ENCODE results near the gene LGSN.

Gene LGSN

GRCh38 chr6:63352544-63353285 is 32.9 kb upstream of the LGSN start:
- H3K4ac ChIP-seq (ENCODE audit: low read depth, low read length) = no peak overlapping the region
- peak; percentile 55 for DNase-seq
- no peaks in the 10 kb centered on the region for H3K79me1 ChIP-seq (ENCODE audit: low read length)
- H2BK15ac ChIP-seq (replicated peaks; ENCODE audit: low read depth) = no peak overlapping the region
- no peak overlapping the region for H4K5ac ChIP-seq (ENCODE audit: low read length)
- no peak overlapping the region for H3K18ac ChIP-seq (ENCODE audit: low read length)
- H3K9ac ChIP-seq (ENCODE audit: low read length) = no peak overlapping the region
- H3K27ac ChIP-seq (ENCODE audit: low read depth, low read length) = no peak overlapping the region
- WGBS (ENCODE audit: extremely low coverage, insufficient coverage, low lambda C conversion rate) = no CpG with 5 or more reads among the region's 7 CpGs
- no peak overlapping the region for H3K4me3 ChIP-seq (ENCODE audit: low read length)
- no peak overlapping the region for H2BK5ac ChIP-seq (ENCODE audit: low read length)
- no peak overlapping the region for H3K56ac ChIP-seq (ENCODE audit: low read length)
- H2BK120ac ChIP-seq (ENCODE audit: low read depth, low read length) = no peak overlapping the region
- no peak overlapping the region for H3K4me2 ChIP-seq (ENCODE audit: low read length)
- no peaks in the 10 kb centered on the region for H3K4me1 ChIP-seq (ENCODE audit: control insufficient read depth, low read depth, low read length)
- H3K23ac ChIP-seq (ENCODE audit: low read length) = no peak overlapping the region
- H3K79me2 ChIP-seq (ENCODE audit: control insufficient read depth, insufficient read depth, low read length) = no peaks in the 10 kb centered on the region
- no peak overlapping the region for H2AK5ac ChIP-seq (ENCODE audit: low read length)
- H3K27me3 ChIP-seq (ENCODE audit: insufficient read depth, low read length, poor library complexity) = no peaks in the 10 kb centered on the region
- H4K8ac ChIP-seq (ENCODE audit: low read depth, low read length) = no peak overlapping the region
- H3K36me3 ChIP-seq (ENCODE audit: control insufficient read depth, insufficient read depth, low read length) = no peaks in the 10 kb centered on the region

DNA sequence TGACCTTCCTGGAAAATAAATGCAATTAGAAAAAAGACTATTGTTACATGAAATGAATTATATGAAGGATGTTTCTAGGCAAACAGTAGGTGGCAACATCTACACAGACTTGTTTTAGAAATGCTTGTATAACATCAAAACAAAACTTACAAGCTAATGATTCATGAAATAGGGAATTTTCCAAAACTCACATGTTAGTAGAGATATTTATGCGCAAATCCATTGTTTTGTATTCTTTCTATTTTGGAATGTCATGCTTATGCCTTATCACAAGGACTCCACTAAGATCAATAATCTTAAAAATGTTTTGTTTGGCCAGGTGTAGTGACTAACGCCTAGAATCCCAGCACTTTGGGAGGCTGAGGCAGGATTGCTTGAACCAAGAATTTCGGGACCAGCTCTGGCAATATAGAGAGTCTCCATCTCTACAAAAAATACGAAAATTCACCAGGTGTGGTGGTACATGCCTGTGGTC is 32.3 kb upstream of the LGSN start:
- Histone ChIP-seq H3K9ac (ENCODE audit: low read length) (no peak overlapping the region), H2BK120ac (ENCODE audit: low read depth, low read length) (no peak overlapping the region), H3K27me3 (ENCODE audit: insufficient read depth, low read length, poor library complexity) (no peaks in the 10 kb centered on the region), H3K79me1 (ENCODE audit: low read length) (no peaks in the 10 kb centered on the region), H3K4ac (ENCODE audit: low read depth, low read length) (no peak overlapping the region), H3K18ac (ENCODE audit: low read length) (no peak overlapping the region), H3K56ac (ENCODE audit: low read length) (no peak overlapping the region), H3K79me2 (ENCODE audit: control insufficient read depth, insufficient read depth, low read length) (no peaks in the 10 kb centered on the region), H2BK15ac (replicated peaks; ENCODE audit: low read depth) (no peak overlapping the region), H2BK5ac (ENCODE audit: low read length) (no peak overlapping the region), H4K5ac (ENCODE audit: low read length) (no peak overlapping the region), H3K4me1 (ENCODE audit: control insufficient read depth, low read depth, low read length) (no peaks in the 10 kb centered on the region), H3K27ac (ENCODE audit: low read depth, low read length) (no peak overlapping the region), H3K23ac (ENCODE audit: low read length) (no peak overlapping the region), H3K36me3 (ENCODE audit: control insufficient read depth, insufficient read depth, low read length) (no peaks in the 10 kb centered on the region), H4K8ac (ENCODE audit: low read depth, low read length) (no peak overlapping the region), H3K4me3 (ENCODE audit: low read length) (no peak overlapping the region), H2AK5ac (ENCODE audit: low read length) (no peak overlapping the region), H3K4me2 (ENCODE audit: low read length) (no peak overlapping the region)
- WGBS (ENCODE audit: extremely low coverage, insufficient coverage, low lambda C conversion rate) = no CpG with 5 or more reads among the region's 4 CpGs
- no peak for DNase-seq

GRCh38 chr6:63349401-63349800 is 29.6 kb upstream of the LGSN start:
- WGBS (ENCODE audit: extremely low coverage, insufficient coverage, low lambda C conversion rate) = no CpG with 5 or more reads among the region's 3 CpGs

GRCh38 chr6:63348836-63349235 is 29.1 kb upstream of the LGSN start:
- no peak overlapping the region for H2BK120ac ChIP-seq (ENCODE audit: low read depth, low read length)
- DNase-seq = no peak
- no peak overlapping the region for H3K18ac ChIP-seq (ENCODE audit: low read length)
- no peak overlapping the region for H3K56ac ChIP-seq (ENCODE audit: low read length)
- no peaks in the 10 kb centered on the region for H3K79me1 ChIP-seq (ENCODE audit: low read length)
- no CpG with 5 or more reads among the region's 3 CpGs for WGBS (ENCODE audit: extremely low coverage, insufficient coverage, low lambda C conversion rate)
- no peak overlapping the region for H3K4ac ChIP-seq (ENCODE audit: low read depth, low read length)
- no peak overlapping the region for H2BK5ac ChIP-seq (ENCODE audit: low read length)
- H3K36me3 ChIP-seq (ENCODE audit: control insufficient read depth, insufficient read depth, low read length) = no peaks in the 10 kb centered on the region
- H3K27me3 ChIP-seq (ENCODE audit: insufficient read depth, low read length, poor library complexity) = no peaks in the 10 kb centered on the region
- no peak overlapping the region for H4K5ac ChIP-seq (ENCODE audit: low read length)
- H3K4me3 ChIP-seq (ENCODE audit: low read length) = no peak overlapping the region
- H3K9ac ChIP-seq (ENCODE audit: low read length) = no peak overlapping the region
- H4K8ac ChIP-seq (ENCODE audit: low read depth, low read length) = no peak overlapping the region
- H3K79me2 ChIP-seq (ENCODE audit: control insufficient read depth, insufficient read depth, low read length) = no peaks in the 10 kb centered on the region
- H3K4me2 ChIP-seq (ENCODE audit: low read length) = no peak overlapping the region
- no peak overlapping the region for H3K27ac ChIP-seq (ENCODE audit: low read depth, low read length)
- no peak overlapping the region for H2AK5ac ChIP-seq (ENCODE audit: low read length)
- no peak overlapping the region for H2BK15ac ChIP-seq (replicated peaks; ENCODE audit: low read depth)
- H3K23ac ChIP-seq (ENCODE audit: low read length) = no peak overlapping the region
- no peaks in the 10 kb centered on the region for H3K4me1 ChIP-seq (ENCODE audit: control insufficient read depth, low read depth, low read length)

More at GRCh38 chr6:63349401-63349800, 29.6 kb upstream of the LGSN start:
- Histone ChIP-seq H3K27ac (ENCODE audit: low read depth, low read length) (no peak overlapping the region), H2BK5ac (ENCODE audit: low read length) (no peak overlapping the region), H3K9ac (ENCODE audit: low read length) (no peak overlapping the region), H4K8ac (ENCODE audit: low read depth, low read length) (no peak overlapping the region), H3K4me1 (ENCODE audit: control insufficient read depth, low read depth, low read length) (no peaks in the 10 kb centered on the region), H3K4me3 (ENCODE audit: low read length) (no peak overlapping the region), H2BK120ac (ENCODE audit: low read depth, low read length) (no peak overlapping the region), H3K79me1 (ENCODE audit: low read length) (no peaks in the 10 kb centered on the region), H3K18ac (ENCODE audit: low read length) (no peak overlapping the region), H3K4ac (ENCODE audit: low read depth, low read length) (no peak overlapping the region), H3K36me3 (ENCODE audit: control insufficient read depth, insufficient read depth, low read length) (no peaks in the 10 kb centered on the region), H3K23ac (ENCODE audit: low read length) (no peak overlapping the region), H3K27me3 (ENCODE audit: insufficient read depth, low read length, poor library complexity) (no peaks in the 10 kb centered on the region), H2AK5ac (ENCODE audit: low read length) (no peak overlapping the region), H3K56ac (ENCODE audit: low read length) (no peak overlapping the region), H4K5ac (ENCODE audit: low read length) (no peak overlapping the region), H3K79me2 (ENCODE audit: control insufficient read depth, insufficient read depth, low read length) (no peaks in the 10 kb centered on the region), H2BK15ac (replicated peaks; ENCODE audit: low read depth) (no peak overlapping the region), H3K4me2 (ENCODE audit: low read length) (no peak overlapping the region)
- DNase-seq = no peak

- Histone ChIP-seq H3K27me3 (ENCODE audit: insufficient read depth, low read length, poor library complexity) (no peaks in the 10 kb centered on the region), H3K79me1 (ENCODE audit: low read length) (no peaks in the 10 kb centered on the region), H2BK120ac (ENCODE audit: low read depth, low read length) (no peak overlapping the region), H3K36me3 (ENCODE audit: control insufficient read depth, insufficient read depth, low read length) (no peaks in the 10 kb centered on the region), H2BK15ac (replicated peaks; ENCODE audit: low read depth) (no peak overlapping the region), H4K8ac (ENCODE audit: low read depth, low read length) (no peak overlapping the region), H3K9ac (ENCODE audit: low read length) (no peak overlapping the region), H3K79me2 (ENCODE audit: control insufficient read depth, insufficient read depth, low read length) (no peaks in the 10 kb centered on the region), H3K23ac (ENCODE audit: low read length) (no peak overlapping the region), H3K4me1 (ENCODE audit: control insufficient read depth, low read depth, low read length) (no peaks in the 10 kb centered on the region), H2AK5ac (ENCODE audit: low read length) (no peak overlapping the region), H3K4me2 (ENCODE audit: low read length) (no peak overlapping the region), H4K5ac (ENCODE audit: low read length) (no peak overlapping the region), H3K56ac (ENCODE audit: low read length) (no peak overlapping the region), H3K4me3 (ENCODE audit: low read length) (no peak overlapping the region), H3K27ac (ENCODE audit: low read depth, low read length) (no peak overlapping the region), H3K18ac (ENCODE audit: low read length) (no peak overlapping the region), H2BK5ac (ENCODE audit: low read length) (no peak overlapping the region), H3K4ac (ENCODE audit: low read depth, low read length) (no peak overlapping the region)
- no CpG with 5 or more reads among the region's 2 CpGs for WGBS (ENCODE audit: extremely low coverage, insufficient coverage, low lambda C conversion rate)
- DNase-seq = no peak
Measured at GRCh38 chr6:63347599-63347998, 27.8 kb upstream of the LGSN start.
